GM12892 (cell line): ENCODE measurements around the gene ZNF668.

Source experiments
- POLR2A ChIP-seq: IDR thresholded peaks from 2 replicates; pipeline ENCODE4 v1.6.1; 2011; ENCODE audit warnings: low read depth, low read length, control low read depth
- POLR2AphosphoS5 ChIP-seq: IDR thresholded peaks from 2 replicates; pipeline ENCODE4 v1.6.1; 2011; ENCODE audit warnings: low read depth, low read length, control low read depth
- TAF1 ChIP-seq: IDR thresholded peaks from 2 replicates; pipeline ENCODE4 v1.6.1; 2011; ENCODE audit warnings: low read depth, mild to moderate bottlenecking, control low read depth, low read length, borderline replicate concordance

- TF ChIP-seq POLR2A (no peak), POLR2AphosphoS5 (no peak), TAF1 (no peak)
Observed at GRCh38 chr16:31083556-31083955, 9.5 kb upstream of the ZNF668 start.
